DND-41 (cell line): ENCODE data around the gene SUSD6.

Experiments used
- ATAC-seq: fragments of 200-7000 bp; cut with Tn5 transposase; 3 replicates; pipeline ENCODE4 v1.9.1; 2021; ENCODE audit warnings: low read depth; ENCODE audit not compliant: insufficient read depth
- DNase-seq: peaks from one replicate; pipeline ENCODE4 v3.0.0-alpha.2; 2020
- H2AFZ ChIP-seq: 2 replicates; pipeline ENCODE4 v1.6.0; 2012; ENCODE audit warnings: low read depth, low read length
- H3K27ac ChIP-seq: 2 replicates; pipeline ENCODE4 v1.5.1; 2012; ENCODE audit warnings: low read length, inconsistent platforms
- H3K27me3 ChIP-seq: fragments of 200-600 bp; sonication (generic); 2 replicates; pipeline ENCODE4 v1.6.0; 2012; ENCODE audit warnings: low read length, mild to moderate bottlenecking, inconsistent platforms; ENCODE audit not compliant: insufficient read depth, poor library complexity
- H3K36me3 ChIP-seq: 2 replicates; pipeline ENCODE4 v1.5.1; 2012; ENCODE audit warnings: low read length, inconsistent platforms; ENCODE audit not compliant: insufficient read depth
- H3K4me1 ChIP-seq: 2 replicates; pipeline ENCODE4 v1.5.1; 2012; ENCODE audit warnings: mild to moderate bottlenecking, low read length; ENCODE audit not compliant: insufficient read depth
- H3K4me2 ChIP-seq: 2 replicates; pipeline ENCODE4 v1.6.0; 2012; ENCODE audit warnings: mild to moderate bottlenecking, moderate library complexity, low read length, inconsistent platforms; ENCODE audit not compliant: insufficient read depth
- H3K4me3 ChIP-seq, 2 experiments: fragments of 200-600 bp in 1 of 2; shearing (Covaris generic) in 1 of 2; 2 replicates each; pipeline ENCODE4 v1.5.1; 2012 to 2016; ENCODE audit warnings: inconsistent platforms in 2 of 2, low read length in 2 of 2, mild to moderate bottlenecking in 2 of 2, low read depth in 1 of 2, moderate library complexity in 1 of 2
- H3K79me2 ChIP-seq: 2 replicates; pipeline ENCODE4 v1.6.0; 2012; ENCODE audit warnings: low read length, inconsistent platforms; ENCODE audit not compliant: insufficient read depth
- H3K9ac ChIP-seq: 2 replicates; pipeline ENCODE4 v1.6.0; 2012; ENCODE audit warnings: low read depth, mild to moderate bottlenecking, inconsistent platforms, low read length, moderate library complexity
- H3K9me3 ChIP-seq: 2 replicates; pipeline ENCODE4 v1.5.1; 2012; ENCODE audit warnings: low read length, moderate library complexity, mild to moderate bottlenecking, inconsistent platforms; ENCODE audit not compliant: insufficient read depth, severe bottlenecking
- H4K20me1 ChIP-seq: 2 replicates; pipeline ENCODE4 v1.6.0; 2012; ENCODE audit warnings: low read length; ENCODE audit not compliant: insufficient read depth
- EZH2 ChIP-seq: IDR thresholded peaks from 3 replicates; pipeline ENCODE4 v1.6.1; 2012; ENCODE audit warnings: borderline replicate concordance, low read depth, mild to moderate bottlenecking, moderate library complexity, low read length, inconsistent platforms; ENCODE audit not compliant: severe bottlenecking
- TF ChIP-seq, protein P1 (sequence below): IDR thresholded peaks from 2 replicates; pipeline ENCODE4 v1.5.1; 2012; ENCODE audit warnings: borderline replicate concordance, low read length, moderate library complexity, mild to moderate bottlenecking; ENCODE audit not compliant: poor library complexity, severe bottlenecking; ENCODE audit errors: extremely low read depth

The SUSD6 gene

DNA sequence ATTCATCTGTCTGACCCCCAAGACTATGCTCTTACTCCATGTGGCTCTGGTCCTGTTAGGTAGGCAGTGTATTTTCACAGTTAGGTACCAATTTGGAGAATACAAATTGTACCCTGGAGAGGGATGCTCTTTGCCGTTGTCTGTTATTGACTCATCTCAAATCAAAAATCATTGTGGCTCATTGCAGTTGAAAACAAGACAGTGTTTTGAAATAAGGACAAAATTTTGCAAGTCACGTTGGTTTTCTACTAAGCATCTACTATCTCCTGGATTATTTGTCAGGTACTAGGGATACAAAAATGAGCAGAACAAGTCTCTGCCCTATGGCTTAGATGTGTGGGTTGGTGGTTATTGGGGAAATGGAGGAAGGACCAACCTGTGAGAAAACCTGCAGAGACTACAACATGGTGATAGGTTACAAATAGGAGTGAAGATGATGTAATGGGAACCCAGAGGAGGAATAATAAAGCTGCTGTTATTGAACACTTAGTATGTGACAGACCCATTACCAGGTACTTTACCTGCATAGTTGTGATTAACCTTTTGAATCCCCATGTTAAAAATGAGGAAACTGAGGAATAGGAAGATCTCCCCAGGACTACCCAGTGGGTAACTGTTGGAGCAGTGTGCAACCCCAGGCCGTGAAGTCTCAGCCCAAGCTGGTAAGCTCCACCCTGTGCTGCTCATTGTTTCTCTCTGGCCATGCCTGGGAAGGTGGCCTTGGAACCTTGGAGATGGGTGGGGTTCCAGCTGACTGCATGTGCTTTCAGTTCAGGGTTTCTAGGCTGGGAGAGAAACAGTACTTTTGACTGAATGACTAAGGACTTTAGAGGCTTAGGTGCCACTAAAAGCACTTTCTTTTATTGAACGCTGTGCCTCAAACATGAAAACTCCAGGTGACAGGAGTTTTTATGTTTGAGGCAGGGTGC is 82.7 kb downstream of the SUSD6 start:
- Histone ChIP-seq H3K4me1 (no peaks in the 10 kb centered on the region), H2AFZ (no peak overlapping the region), H4K20me1 (peaks cover 5% of the 10 kb centered on the region; the same call in 1 of the 2 replicates), H3K27me3 (no peaks in the 10 kb centered on the region), H3K36me3 (no peaks in the 10 kb centered on the region), H3K4me3 (no peak overlapping the region), H3K4me2 (no peak overlapping the region), H3K9ac (no peak overlapping the region), H3K9me3 (no peaks in the 10 kb centered on the region), H3K27ac (no peak overlapping the region), H3K79me2 (no peaks in the 10 kb centered on the region)
- TF ChIP-seq, protein P1, sequence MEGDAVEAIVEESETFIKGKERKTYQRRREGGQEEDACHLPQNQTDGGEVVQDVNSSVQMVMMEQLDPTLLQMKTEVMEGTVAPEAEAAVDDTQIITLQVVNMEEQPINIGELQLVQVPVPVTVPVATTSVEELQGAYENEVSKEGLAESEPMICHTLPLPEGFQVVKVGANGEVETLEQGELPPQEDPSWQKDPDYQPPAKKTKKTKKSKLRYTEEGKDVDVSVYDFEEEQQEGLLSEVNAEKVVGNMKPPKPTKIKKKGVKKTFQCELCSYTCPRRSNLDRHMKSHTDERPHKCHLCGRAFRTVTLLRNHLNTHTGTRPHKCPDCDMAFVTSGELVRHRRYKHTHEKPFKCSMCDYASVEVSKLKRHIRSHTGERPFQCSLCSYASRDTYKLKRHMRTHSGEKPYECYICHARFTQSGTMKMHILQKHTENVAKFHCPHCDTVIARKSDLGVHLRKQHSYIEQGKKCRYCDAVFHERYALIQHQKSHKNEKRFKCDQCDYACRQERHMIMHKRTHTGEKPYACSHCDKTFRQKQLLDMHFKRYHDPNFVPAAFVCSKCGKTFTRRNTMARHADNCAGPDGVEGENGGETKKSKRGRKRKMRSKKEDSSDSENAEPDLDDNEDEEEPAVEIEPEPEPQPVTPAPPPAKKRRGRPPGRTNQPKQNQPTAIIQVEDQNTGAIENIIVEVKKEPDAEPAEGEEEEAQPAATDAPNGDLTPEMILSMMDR: no peak
- TF ChIP-seq EZH2: no peak
- DNase-seq (no peak), ATAC-seq (no peak)

DNA sequence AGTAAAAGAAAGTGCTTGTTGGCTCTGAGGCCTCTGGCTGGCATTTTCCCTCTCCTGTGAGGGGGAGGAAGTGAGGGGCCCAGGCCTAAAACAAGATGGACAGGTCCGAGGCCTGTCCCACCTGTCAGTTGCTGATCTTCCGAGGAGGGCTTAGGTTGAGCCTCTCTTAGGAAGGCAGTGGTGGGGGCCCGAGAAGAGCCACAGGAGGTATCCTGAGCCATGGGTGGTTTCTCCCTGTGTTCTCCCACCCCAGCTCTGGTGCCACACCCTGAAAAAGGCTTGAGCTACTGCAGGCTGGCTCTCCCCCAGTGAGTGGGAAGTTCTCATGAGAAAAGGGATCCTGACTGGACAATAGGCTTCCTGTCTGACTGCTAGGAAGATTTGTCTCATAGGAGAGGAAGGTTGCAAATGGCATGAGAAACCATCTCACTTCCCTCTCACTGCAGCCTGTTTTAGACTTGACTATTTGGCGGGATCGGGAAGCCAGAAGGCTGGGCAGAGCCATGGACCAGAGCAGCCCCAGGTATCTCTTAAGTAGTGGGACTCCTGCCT is 83.4 kb downstream of the SUSD6 start:
- ATAC-seq (no peak), DNase-seq (no peak)
- peaks cover 5% of the 10 kb centered on the region for H4K20me1 ChIP-seq
- no peak overlapping the region for H3K27ac ChIP-seq
- H3K79me2 ChIP-seq: no peaks in the 10 kb centered on the region
- H3K27me3 ChIP-seq: no peaks in the 10 kb centered on the region
- H3K4me3 ChIP-seq: no peak overlapping the region
- no peaks in the 10 kb centered on the region for H3K4me1 ChIP-seq
- H3K9ac ChIP-seq: no peak overlapping the region
- no peak overlapping the region for H3K4me2 ChIP-seq
- no peak for TF ChIP-seq EZH2
- TF ChIP-seq, protein P1: no peak
- no peak overlapping the region for H2AFZ ChIP-seq
- H3K36me3 ChIP-seq: no peaks in the 10 kb centered on the region
- no peaks in the 10 kb centered on the region for H3K9me3 ChIP-seq

DNA sequence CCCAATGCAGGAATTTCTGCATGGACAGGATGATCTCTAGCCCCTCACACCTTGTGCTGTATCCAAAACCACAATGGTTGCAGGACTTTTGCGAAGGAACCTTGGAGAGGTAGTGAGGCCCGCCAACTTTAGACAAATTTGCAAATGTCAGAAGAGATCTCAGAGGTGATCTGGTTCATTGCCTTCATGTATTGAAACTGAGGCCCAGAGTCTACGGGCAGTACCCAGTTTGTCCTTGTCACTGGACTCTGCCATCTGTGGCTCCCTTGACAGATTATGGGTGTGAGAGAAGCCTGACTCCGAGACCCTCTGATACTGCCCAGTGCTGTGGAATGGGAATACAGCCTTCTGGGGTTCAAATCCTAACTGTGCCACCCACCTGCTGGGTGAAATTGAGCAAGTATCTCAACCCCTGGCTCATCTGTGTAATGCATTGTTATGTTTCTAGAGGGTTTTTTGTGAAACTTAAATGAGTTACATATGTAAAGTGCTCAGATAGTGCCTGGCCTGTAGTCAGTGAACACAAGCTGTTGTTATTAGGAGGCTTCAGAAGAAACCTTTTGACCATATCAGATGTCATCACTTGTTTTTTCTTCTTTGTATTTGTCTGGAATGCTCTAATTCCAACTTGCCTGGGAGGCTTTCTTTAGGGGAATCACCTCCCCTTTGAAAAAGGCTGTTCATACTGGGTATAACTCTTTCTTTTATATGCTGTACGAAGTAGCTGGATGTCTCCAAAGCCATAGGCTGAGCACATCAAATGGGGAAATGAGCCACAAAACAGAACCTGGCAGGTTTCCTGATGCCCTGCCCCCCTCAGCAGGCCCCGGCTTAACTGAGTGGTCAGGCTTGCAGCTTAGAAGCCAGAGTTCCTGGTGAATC is 84.2 kb downstream of the SUSD6 start:
- no peak for DNase-seq
- Histone ChIP-seq H2AFZ (no peak overlapping the region), H3K79me2 (no peaks in the 10 kb centered on the region), H3K4me2 (no peak overlapping the region), H3K4me3 (no peak overlapping the region), H3K9ac (no peak overlapping the region), H4K20me1 (peaks cover 5% of the 10 kb centered on the region), H3K36me3 (no peaks in the 10 kb centered on the region), H3K27me3 (no peaks in the 10 kb centered on the region), H3K9me3 (no peaks in the 10 kb centered on the region), H3K4me1 (no peaks in the 10 kb centered on the region), H3K27ac (no peak overlapping the region)
- ATAC-seq: no peak
- TF ChIP-seq EZH2: no peak
- TF ChIP-seq, protein P1: no peak
